ENCODE results near the gene KCND1. TPM values are rescaled to one million over a fixed set of nuclear protein-coding genes. Genes with fewer than 3 reads are reported as not detected.

The KCND1 gene
- total RNA-seq, 1 donor from 2014 or later = 1.8 TPM

- CTCF ChIA-PET = interaction anchor here (1.0 to 1.9 kb wide), 2 partner anchors 17 to 19 kb away, joined by 3 to 14 read pairs; no protein-coding TSS in a partner anchor
- H3K36me3 Mint-ChIP-seq (ENCODE audit: low read depth) = peaks cover 65% of the 10 kb centered on the region
These were observed 51.5 kb downstream of the KCND1 start for GRCh38 chrX:48919947-48920717.

GRCh38 chrX:48919360-48919841 is 52.2 kb downstream of the KCND1 start:
- ATAC-seq (ENCODE audit: low read depth) (peak; percentile 18), DNase-seq (peak; percentile 25)
- CTCF ChIA-PET = interaction anchor here (1.9 kb wide), 1 partner anchor 18 kb away, joined by 14 read pairs; no protein-coding TSS in a partner anchor
- intact Hi-C loops (cut with micrococcal nuclease) = loop anchor here (1.0 to 10.0 kb wide), 9 partner anchors 9 to 1085 kb away; partner anchors contain the start of genes GRIPAP1, HDAC6, PQBP1 and SUV39H1
- H3K27me3 Mint-ChIP-seq = no peaks in the 10 kb centered on the region
- peak overlapping the region; percentile 97 for H3K4me3 Mint-ChIP-seq
- no peak for TF ChIP-seq CTCF (IDR thresholded peaks at IDR 0.05)
- H3K36me3 Mint-ChIP-seq (ENCODE audit: low read depth) = peaks cover 70% of the 10 kb centered on the region
- POLR2A ChIA-PET = interaction anchor here (0.6 to 16.0 kb wide), 12 partner anchors 8 to 1354 kb away, joined by 3 to 718 read pairs (median 6); partner anchors contain the start of genes HDAC6, OTUD5, PQBP1 and TFE3
- no peaks in the 10 kb centered on the region for H3K9me3 Mint-ChIP-seq
- peak overlapping the region; percentile 95 for H3K27ac Mint-ChIP-seq
- peaks cover 39% of the 10 kb centered on the region for H3K4me1 Mint-ChIP-seq

More at GRCh38 chrX:48919947-48920717, 51.5 kb downstream of the KCND1 start:
- intact Hi-C loops (cut with micrococcal nuclease) = loop anchor here (1.0 to 10.0 kb wide), 9 partner anchors 8 to 1085 kb away; partner anchors contain the start of genes GRIPAP1, HDAC6, PQBP1 and SUV39H1
- H3K4me3 Mint-ChIP-seq = peak overlapping the region; percentile 97
- no peak for DNase-seq
- peaks cover 34% of the 10 kb centered on the region for H3K4me1 Mint-ChIP-seq
- POLR2A ChIA-PET = interaction anchor here (0.9 to 16.0 kb wide), 11 partner anchors 8 to 341 kb away, joined by 3 to 718 read pairs (median 8); partner anchors contain the start of genes HDAC6, OTUD5, PQBP1 and SLC35A2
- H3K9me3 Mint-ChIP-seq = no peaks in the 10 kb centered on the region
- no peaks in the 10 kb centered on the region for H3K27me3 Mint-ChIP-seq
- no peak for ATAC-seq (ENCODE audit: low read depth)
- no peak for TF ChIP-seq CTCF (IDR thresholded peaks at IDR 0.05)
- peak overlapping the region; percentile 95 for H3K27ac Mint-ChIP-seq

GRCh38 chrX:48918643-48919340 is 52.9 kb downstream of the KCND1 start, which contains the start of gene PIM2:
TSS of gene PIM2 (minus strand) at chrX:48919024. CDS start at chrX:48918834, 190 bp downstream.
- CTCF ChIA-PET = interaction anchor here (1.9 kb wide), 1 partner anchor 19 kb away, joined by 14 read pairs; no protein-coding TSS in a partner anchor
- no peaks in the 10 kb centered on the region for H3K27me3 Mint-ChIP-seq
- intact Hi-C loops (cut with micrococcal nuclease) = loop anchor here (1.0 to 10.0 kb wide), 9 partner anchors 10 to 1084 kb away; partner anchors contain the start of genes GRIPAP1, HDAC6, PQBP1 and SUV39H1
- TF ChIP-seq CTCF (IDR thresholded peaks at IDR 0.05) = no peak
- ATAC-seq (ENCODE audit: low read depth) (peak; percentile 77), DNase-seq (peak; percentile 75)
- H3K9me3 Mint-ChIP-seq = no peaks in the 10 kb centered on the region
- POLR2A ChIA-PET = interaction anchor here (0.6 to 16.0 kb wide), 10 partner anchors 8 to 1354 kb away, joined by 3 to 718 read pairs (median 10); partner anchors contain the start of genes OTUD5, PQBP1, TFE3 and TIMM17B
- peak within 1 kb of the TSS; percentile 97 for H3K4me3 Mint-ChIP-seq
- H3K4me1 Mint-ChIP-seq = peaks cover 42% of the 10 kb centered on the region
- H3K27ac Mint-ChIP-seq = peak within 1 kb of the TSS; percentile 95
- peaks cover 70% of the 10 kb centered on the region for H3K36me3 Mint-ChIP-seq (ENCODE audit: low read depth)

GRCh38 chrX:48918301-48918642 is 53.4 kb downstream of the KCND1 start:
- H3K9me3 Mint-ChIP-seq = no peaks in the 10 kb centered on the region
- H3K27me3 Mint-ChIP-seq = no peaks in the 10 kb centered on the region
- ATAC-seq (ENCODE audit: low read depth) (no peak), DNase-seq (no peak)
- H3K4me1 Mint-ChIP-seq = peaks cover 46% of the 10 kb centered on the region
- peak overlapping the region; percentile 97 for H3K4me3 Mint-ChIP-seq
- TF ChIP-seq CTCF (IDR thresholded peaks at IDR 0.05) = no peak
- ChIA-PET POLR2A (interaction anchor here (0.7 to 16.0 kb wide), 6 partner anchors 10 to 1685 kb away, joined by 6 to 718 read pairs (median 10); partner anchors contain the start of gene TFE3), CTCF (interaction anchor here (1.0 kb wide), 1 partner anchor 19 kb away, joined by 3 read pairs; no protein-coding TSS in a partner anchor)
- intact Hi-C loops (cut with micrococcal nuclease) = loop anchor here (2.0 to 10.0 kb wide), 4 partner anchors 84 to 1083 kb away; partner anchors contain the start of genes GRIPAP1, HDAC6 and ZNF81
- H3K36me3 Mint-ChIP-seq (ENCODE audit: low read depth) = peaks cover 69% of the 10 kb centered on the region
- H3K27ac Mint-ChIP-seq = peak overlapping the region; percentile 95
